GM12878 (cell line): ENCODE data around the gene STK10. TPM values are rescaled to one million over a fixed set of nuclear protein-coding genes. Genes with fewer than 3 reads are reported as not detected.

Source experiments
- ATAC-seq: fragments of 200-7000 bp; cut with Tn5 transposase; 3 replicates; pipeline ENCODE4 v1.9.1; 2020; ENCODE audit warnings: mild to moderate bottlenecking, moderate library complexity
- BruUV-seq: library from RNA; stranded (reverse); fragments of 400-500 nt; replicated peaks from 2 replicates; lab custom pipeline; 2021; lab: Mats Ljungman, UMichigan
- CTCF ChIA-PET: fragments of 300-600 bp; sonication (Branson Sonifier 250); formaldehyde crosslinking; extraction: SDS; loops from one replicate; lab custom pipeline; 2021; ENCODE audit warnings: inconsistent platforms; lab: Yijun Ruan, JAX
- POLR2A ChIA-PET: fragments of 350-600 bp; formaldehyde crosslinking; extraction: SDS; loops from one replicate; lab custom pipeline; 2021; ENCODE audit warnings: inconsistent platforms; lab: Charles Lee
- RAD21 ChIA-PET: fragments of 300-600 bp; sonication (Branson Sonifier 250); formaldehyde crosslinking; loops from one replicate; lab custom pipeline; 2023; ENCODE audit warnings: antibody characterized with exemption; ENCODE audit not compliant: unreplicated experiment; lab: Charles Lee
- SMC1A ChIA-PET: fragments of 300-600 bp; sonication (Branson Sonifier 250); formaldehyde crosslinking; loops from one replicate; lab custom pipeline; 2023; ENCODE audit not compliant: unreplicated experiment, uncharacterized antibody; lab: Charles Lee
- DNase-seq: peaks from one replicate; pipeline ENCODE4 v3.0.0-alpha.2; 2011; ENCODE audit warnings: low read depth, low spot score
- FAIRE-seq: peaks from 3 replicates; lab custom pipeline; 2011; peaks lifted over from hg19 to GRCh38; lab: Jason Lieb, UNC
- H2AFZ ChIP-seq: 2 replicates; pipeline ENCODE4 v1.6.0; 2011; ENCODE audit warnings: low read depth, low read length, control low read depth; ENCODE audit not compliant: control insufficient read depth
- H3K27ac ChIP-seq: 2 replicates; pipeline ENCODE4 v1.5.1; 2011; ENCODE audit warnings: control low read depth; ENCODE audit not compliant: control insufficient read depth, insufficient read depth
- H3K27me3 ChIP-seq, 2 experiments: replicated peaks in 1 of 2; 2 replicates each; pipeline versions ENCODE4 v1.6.0 to v1.6.1; 2011; ENCODE audit warnings: low read length in 1 of 2; ENCODE audit not compliant: control insufficient read depth in 2 of 2, insufficient read depth in 2 of 2
- H3K36me3 ChIP-seq, 2 experiments: 2 replicates each; pipeline ENCODE4 v1.5.1; 2011; ENCODE audit warnings: low read length in 1 of 2; ENCODE audit not compliant: control insufficient read depth in 2 of 2, insufficient read depth in 2 of 2
- H3K4me1 ChIP-seq: 2 replicates; pipeline ENCODE4 v1.6.1; 2011; ENCODE audit warnings: mild to moderate bottlenecking, low read length, moderate library complexity, mixed read lengths; ENCODE audit not compliant: control insufficient read depth, insufficient read depth
- H3K4me2 ChIP-seq: 2 replicates; pipeline ENCODE4 v1.6.0; 2011; ENCODE audit warnings: control low read depth; ENCODE audit not compliant: control insufficient read depth, insufficient read depth
- H3K4me3 ChIP-seq: fragments of 200-600 bp; sonication (generic); 2 replicates; pipeline ENCODE4 v1.5.1; 2016
- H3K79me2 ChIP-seq: 2 replicates; pipeline ENCODE4 v1.6.0; 2011; ENCODE audit warnings: low read length; ENCODE audit not compliant: control insufficient read depth, insufficient read depth
- H3K9ac ChIP-seq: 2 replicates; pipeline ENCODE4 v1.8.0; 2011; ENCODE audit warnings: low read length, control low read depth, mixed read lengths; ENCODE audit not compliant: control insufficient read depth, insufficient read depth
- H3K9me3 ChIP-seq: replicated peaks from 3 replicates; pipeline ENCODE4 v1.5.1; 2011; ENCODE audit warnings: mild to moderate bottlenecking, low read length; ENCODE audit not compliant: control insufficient read depth, insufficient read depth
- H4K20me1 ChIP-seq: 2 replicates; pipeline ENCODE4 v1.6.0; 2011; ENCODE audit not compliant: control insufficient read depth, insufficient read depth
- CHD2 ChIP-seq: IDR thresholded peaks from 2 replicates; pipeline ENCODE4 v1.6.1; 2011; ENCODE audit warnings: low read depth, low read length, improper control_type of control experiment, borderline replicate concordance
- FOXK2 ChIP-seq: fragments of 450-650 bp; IDR thresholded peaks from 2 replicates; pipeline ENCODE4 v1.6.1; 2017; ENCODE audit warnings: mild to moderate bottlenecking, moderate library complexity
- GATAD2B ChIP-seq: fragments of 450-650 bp; conservative IDR thresholded peaks from 2 replicates; pipeline ENCODE4 v1.6.1; 2017; ENCODE audit warnings: low read depth, mild to moderate bottlenecking, moderate library complexity
- IKZF1 ChIP-seq: fragments of 450-650 bp; conservative IDR thresholded peaks from 2 replicates; pipeline ENCODE4 v1.6.1; 2017; ENCODE audit warnings: antibody characterized with exemption, mild to moderate bottlenecking
- NR2C2 ChIP-seq: IDR thresholded peaks from 2 replicates; pipeline ENCODE4 v1.6.1; 2011; ENCODE audit warnings: borderline replicate concordance, low read depth; ENCODE audit not compliant: control insufficient read depth, insufficient read length
- RCOR1 ChIP-seq: conservative IDR thresholded peaks from 2 replicates; pipeline ENCODE4 v1.6.1; 2012; ENCODE audit warnings: low read depth, low read length, improper control_type of control experiment
- RELB ChIP-seq: fragments of 450-650 bp; IDR thresholded peaks from 2 replicates; pipeline ENCODE4 v1.6.1; 2017; ENCODE audit warnings: low read depth, mild to moderate bottlenecking, moderate library complexity
- SP1 ChIP-seq: IDR thresholded peaks from one replicate; pipeline ENCODE4 v1.6.1; 2011; ENCODE audit warnings: low read depth, low read length
- WRNIP1 ChIP-seq: IDR thresholded peaks from 2 replicates; pipeline ENCODE4 v1.6.1; 2011; ENCODE audit warnings: low read depth, low read length, improper control_type of control experiment, borderline replicate concordance
- ZNF274 ChIP-seq: IDR thresholded peaks from one replicate; pipeline ENCODE4 v1.8.0; 2011; ENCODE audit not compliant: insufficient read length, insufficient read depth
- WGBS: methylation state at CpG from one replicate; pipeline ENCODE4 v1.1.6; 2016; ENCODE audit warnings: low lambda C conversion rate; ENCODE audit not compliant: insufficient replicate concordance, insufficient coverage; ENCODE audit errors: missing lambda C conversion rate; 5-methylcytosine and 5-hydroxymethylcytosine counted together
- in situ Hi-C: fragments of 300-500 bp; cut with MboI; formaldehyde crosslinking; loops from 9 replicates; pipeline ENCODE4 v1.14.3; 2018; ENCODE audit warnings: mixed read lengths
- intact Hi-C: fragments of 100-400 bp; cut with micrococcal nuclease; formaldehyde crosslinking; loops from one replicate; pipeline ENCODE4 v1.14.2; 2022; ENCODE audit not compliant: unreplicated experiment
- polyA plus RNA-seq, 11 experiments: library from polyadenylated mRNA; depleted of rRNA in 4 of 11; unstranded in 6 of 11; stranded (reverse) in 5 of 11; fragments of >200 nt; fragmentation: Nextera tagmentation in 4 of 11; fragmentation: Illumina TruSeq in 1 of 11; extraction: Ambion mirVana in 4 of 11; extraction: Trizol in 1 of 11; gene quantifications; 1 replicate in 1 of 11; 2 replicates in 10 of 11; pipeline versions ENCODE4 v1.2.1 to v1.2.3, GENCODE V29; 2011 to 2016; ENCODE audit warnings: inconsistent platforms in 2 of 11, missing spikeins in 2 of 11, low read depth in 1 of 11
- total RNA-seq, 4 experiments: library from RNA; depleted of rRNA in 3 of 4; stranded (reverse); fragments of >200 nt in 3 of 4; fragmentation: Illumina TruSeq in 1 of 4; extraction: Trizol in 1 of 4; gene quantifications; 2 replicates each; pipeline versions ENCODE4 v1.2.1 to v1.2.3, GENCODE V29; 2013 to 2021

STK10 gene
- total and polyA plus RNA-seq, 10 of the 15 experiments (the other 5 are each of a cell fraction or from before 2014, with no cell fraction given), result 14.2 to 96.4 (median 50.6) TPM

GRCh38 chr5:172051643-172052339 lies 136.2 kb downstream of the STK10 start:
- ATAC-seq, result no peak
- 91% methylated on average over 16 of the region's 16 CpGs for WGBS
- Histone ChIP-seq H3K9ac (no peak overlapping the region), H4K20me1 (no peaks in the 10 kb centered on the region), H3K36me3 (peaks cover 22 to 50% of the 10 kb centered on the region in 2 experiments), H2AFZ (no peak overlapping the region), H3K27me3 (no peaks in the 10 kb centered on the region), H3K4me3 (no peak overlapping the region), H3K4me1 (no peaks in the 10 kb centered on the region), H3K9me3 (no peaks in the 10 kb centered on the region), H3K4me2 (no peak overlapping the region), H3K27ac (no peak overlapping the region), H3K79me2 (no peaks in the 10 kb centered on the region)
- CTCF ChIA-PET, result no interaction called here
- RAD21 ChIA-PET, result no interaction called here
- POLR2A ChIA-PET, result no interaction called here
- no peak for TF ChIP-seq IKZF1
- no peak for TF ChIP-seq ZNF274
- no peak for TF ChIP-seq WRNIP1
- FAIRE-seq, result no peak
- SMC1A ChIA-PET, result interaction anchor here (0.9 kb wide), 1 partner anchor 139 kb away, joined by 3 read pairs; no protein-coding TSS in a partner anchor
- in situ Hi-C loops, result no loop called here
- DNase-seq, result no peak
- intact Hi-C loops, result no loop called here
- BruUV-seq, result no TSS peak

GRCh38 chr5:172050080-172050479 lies 137.9 kb downstream of the STK10 start:
- Histone ChIP-seq H3K4me3 (no peak overlapping the region), H3K9ac (no peak overlapping the region), H3K27me3 (no peaks in the 10 kb centered on the region), H3K79me2 (no peaks in the 10 kb centered on the region), H2AFZ (no peak overlapping the region), H3K36me3 (peaks cover 20 to 53% of the 10 kb centered on the region in 2 experiments), H3K4me2 (no peak overlapping the region), H3K27ac (no peak overlapping the region), H3K9me3 (no peaks in the 10 kb centered on the region), H3K4me1 (no peaks in the 10 kb centered on the region), H4K20me1 (no peaks in the 10 kb centered on the region)
- ATAC-seq (no peak), DNase-seq (no peak), FAIRE-seq (no peak)
- ChIA-PET RAD21 (no interaction called here), SMC1A (no interaction called here), POLR2A (no interaction called here), CTCF (no interaction called here)
- BruUV-seq, result no TSS peak
- intact Hi-C loops, result no loop called here
- TF ChIP-seq RCOR1, result no peak
- no peak for TF ChIP-seq GATAD2B
- no peak for TF ChIP-seq NR2C2
- TF ChIP-seq SP1, result no peak
- TF ChIP-seq FOXK2, result no peak
- no peak for TF ChIP-seq RELB
- TF ChIP-seq CHD2, result no peak
- WGBS, result 97% methylated on average over 4 of the region's 4 CpGs
- in situ Hi-C loops, result no loop called here
